WERI-Rb-1 (cell line): ENCODE measurements around the gene ACTR1B.
"Not testable (repeated sequence)": the region's sequence is repeated elsewhere in the genome, so short reads cannot be mapped to it uniquely, and the experiment has no call there.

Source experiments
- DNase-seq: peaks from one replicate; pipeline ENCODE4 v3.0.0-alpha.2; 2020
- H3K27ac ChIP-seq: fragments of 250-450 bp; sonication (Bioruptor Pico); 2 replicates; pipeline ENCODE4 v1.5.1; 2020; ENCODE audit warnings: mild to moderate bottlenecking, moderate library complexity
- H3K27me3 ChIP-seq: fragments of 250-450 bp; sonication (Bioruptor Pico); 2 replicates; pipeline ENCODE4 v1.5.1; 2021; ENCODE audit warnings: mild to moderate bottlenecking, low read depth, moderate library complexity; ENCODE audit not compliant: insufficient read depth, severe bottlenecking
- H3K36me3 ChIP-seq: fragments of 250-450 bp; sonication (Bioruptor Pico); 2 replicates; pipeline ENCODE4 v1.5.1; 2020; ENCODE audit warnings: mild to moderate bottlenecking, moderate library complexity
- H3K4me3 ChIP-seq: 2 replicates; pipeline ENCODE4 v1.5.1; 2011; ENCODE audit warnings: low read depth, mild to moderate bottlenecking, control low read depth, low read length
- H3K9me3 ChIP-seq: fragments of 250-450 bp; sonication (Bioruptor Pico); 2 replicates; pipeline ENCODE4 v1.5.1; 2021; ENCODE audit warnings: mild to moderate bottlenecking, moderate library complexity; ENCODE audit not compliant: severe bottlenecking
- TF ChIP-seq, protein P1 (sequence below): IDR thresholded peaks from 2 replicates; pipeline ENCODE4 v1.5.1; 2011; ENCODE audit warnings: low read depth, mild to moderate bottlenecking, control low read depth, inconsistent platforms, low read length

ACTR1B gene

DNA sequence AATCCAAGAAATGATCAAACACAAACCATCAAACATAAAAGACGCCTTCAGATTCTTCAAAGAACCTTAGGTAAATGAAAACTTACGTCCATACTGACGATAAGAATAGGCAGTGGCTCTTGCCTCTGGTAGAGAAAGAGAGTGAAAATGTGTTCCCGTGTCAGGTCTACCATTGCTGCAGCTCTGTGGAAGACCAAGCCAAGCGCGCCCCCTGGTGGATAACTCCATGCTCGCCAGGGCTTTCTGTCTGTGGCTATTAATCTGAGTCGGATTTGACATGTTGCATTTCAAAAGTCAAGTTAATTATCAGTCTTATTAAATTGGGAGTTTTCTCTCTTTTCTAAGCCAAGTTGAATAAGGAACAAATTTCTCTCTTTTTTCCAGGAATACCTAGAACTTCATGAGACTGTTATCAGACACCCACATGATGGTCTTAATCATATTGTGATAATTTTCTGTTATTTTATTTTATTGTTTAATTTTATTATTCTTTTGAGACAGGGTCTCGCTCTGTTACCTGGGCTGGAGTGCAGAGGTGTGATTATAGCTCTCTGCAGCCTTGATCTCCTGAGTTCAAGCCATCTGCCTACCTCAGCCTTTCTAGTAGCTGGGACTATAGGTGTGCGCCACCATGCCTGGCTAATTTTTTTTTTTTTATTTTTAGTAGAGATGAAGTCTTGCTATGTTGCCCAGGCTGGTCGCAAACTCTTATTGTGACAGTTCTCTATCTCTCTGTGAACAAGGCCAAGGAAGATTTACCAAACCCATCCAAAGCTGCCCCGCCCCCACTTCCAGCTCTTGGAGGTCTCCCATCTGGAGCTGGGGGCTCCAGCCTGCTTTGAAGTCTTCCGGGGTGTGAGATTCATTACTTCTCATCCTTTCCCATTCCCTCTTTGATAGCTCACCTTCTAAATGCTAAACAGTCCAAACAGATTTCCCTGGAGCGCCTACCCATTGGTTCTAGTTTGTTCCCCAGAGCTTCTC, 33.7 kb upstream of the ACTR1B start:
- TF ChIP-seq, protein P1, sequence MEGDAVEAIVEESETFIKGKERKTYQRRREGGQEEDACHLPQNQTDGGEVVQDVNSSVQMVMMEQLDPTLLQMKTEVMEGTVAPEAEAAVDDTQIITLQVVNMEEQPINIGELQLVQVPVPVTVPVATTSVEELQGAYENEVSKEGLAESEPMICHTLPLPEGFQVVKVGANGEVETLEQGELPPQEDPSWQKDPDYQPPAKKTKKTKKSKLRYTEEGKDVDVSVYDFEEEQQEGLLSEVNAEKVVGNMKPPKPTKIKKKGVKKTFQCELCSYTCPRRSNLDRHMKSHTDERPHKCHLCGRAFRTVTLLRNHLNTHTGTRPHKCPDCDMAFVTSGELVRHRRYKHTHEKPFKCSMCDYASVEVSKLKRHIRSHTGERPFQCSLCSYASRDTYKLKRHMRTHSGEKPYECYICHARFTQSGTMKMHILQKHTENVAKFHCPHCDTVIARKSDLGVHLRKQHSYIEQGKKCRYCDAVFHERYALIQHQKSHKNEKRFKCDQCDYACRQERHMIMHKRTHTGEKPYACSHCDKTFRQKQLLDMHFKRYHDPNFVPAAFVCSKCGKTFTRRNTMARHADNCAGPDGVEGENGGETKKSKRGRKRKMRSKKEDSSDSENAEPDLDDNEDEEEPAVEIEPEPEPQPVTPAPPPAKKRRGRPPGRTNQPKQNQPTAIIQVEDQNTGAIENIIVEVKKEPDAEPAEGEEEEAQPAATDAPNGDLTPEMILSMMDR = peak; percentile 79
- Histone ChIP-seq H3K9me3 (no peaks in the 10 kb centered on the region), H3K27ac (no peak overlapping the region), H3K36me3 (no peaks in the 10 kb centered on the region), H3K27me3 (no peaks in the 10 kb centered on the region), H3K4me3 (no peak overlapping the region)
- peak; percentile 87 for DNase-seq

DNA sequence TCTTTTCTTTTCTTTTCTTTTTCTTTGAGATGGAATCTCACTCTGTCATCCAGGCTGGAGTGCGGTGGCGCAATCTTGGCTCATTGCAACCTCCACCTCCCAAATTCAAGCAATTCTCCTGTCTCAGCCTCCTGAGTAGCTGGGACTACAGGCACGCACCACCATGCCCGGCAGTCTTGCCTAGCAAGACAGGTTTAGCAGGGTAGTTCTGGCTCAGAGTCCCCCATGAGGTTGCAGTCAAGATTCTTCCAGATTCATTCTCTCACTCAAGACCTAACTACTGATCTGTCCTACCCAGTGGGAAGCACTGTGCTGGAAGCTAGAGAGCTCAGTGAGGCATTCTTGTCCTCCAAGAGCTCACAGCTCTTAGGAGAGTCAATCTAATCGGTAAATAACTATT, 31.9 kb upstream of the ACTR1B start:
- H3K27ac ChIP-seq = no peak overlapping the region
- no peak for DNase-seq
- H3K4me3 ChIP-seq = no peak overlapping the region
- no peaks in the 10 kb centered on the region for H3K27me3 ChIP-seq
- H3K9me3 ChIP-seq = no peaks in the 10 kb centered on the region
- no peaks in the 10 kb centered on the region for H3K36me3 ChIP-seq
- TF ChIP-seq, protein P1 = no peak

DNA sequence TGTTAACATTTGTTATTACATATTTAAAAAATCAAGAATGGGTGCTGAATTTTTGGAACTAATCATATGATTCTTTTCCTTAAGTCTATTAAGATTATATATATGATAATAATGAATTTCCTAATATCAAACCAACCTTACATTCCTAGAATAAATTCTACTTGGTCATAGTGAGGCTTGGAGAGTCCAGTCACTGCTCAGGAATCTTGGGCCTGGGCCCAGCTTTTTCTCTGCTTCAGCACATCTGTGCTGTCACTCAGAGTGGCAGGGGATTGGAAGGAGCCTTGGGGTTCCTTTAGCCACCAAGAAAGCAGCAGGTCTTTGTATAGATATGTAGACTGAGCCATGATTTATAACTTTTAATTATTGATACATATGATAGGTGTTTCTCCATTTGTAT, 29.6 kb upstream of the ACTR1B start:
- no peaks in the 10 kb centered on the region for H3K9me3 ChIP-seq
- no peaks in the 10 kb centered on the region for H3K36me3 ChIP-seq
- no peak overlapping the region for H3K4me3 ChIP-seq
- no peak overlapping the region for H3K27ac ChIP-seq
- TF ChIP-seq, protein P1 = no peak
- no peaks in the 10 kb centered on the region for H3K27me3 ChIP-seq
- DNase-seq = no peak

DNA sequence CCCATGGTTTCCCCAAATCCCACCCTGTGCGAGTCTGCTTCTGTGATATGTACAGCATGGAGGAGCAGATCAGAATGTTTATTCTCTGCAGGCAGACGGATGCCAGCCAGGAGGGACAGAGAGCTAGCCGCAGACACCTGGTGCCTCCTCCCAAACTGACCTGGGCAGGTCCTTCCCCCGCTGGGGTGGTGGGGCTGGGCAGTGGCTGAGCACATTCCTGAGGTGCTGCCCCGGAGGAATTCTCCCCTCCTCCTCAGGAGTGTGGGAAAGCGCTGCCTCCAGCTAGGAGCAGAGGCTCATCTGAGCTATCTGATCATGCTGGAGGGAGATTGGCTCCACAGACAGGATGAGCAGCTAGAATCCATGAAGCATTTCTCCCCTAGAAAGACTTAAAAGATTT, 27.3 kb upstream of the ACTR1B start:
- H3K27me3 ChIP-seq = no peaks in the 10 kb centered on the region
- TF ChIP-seq, protein P1 = no peak
- DNase-seq = no peak

DNA sequence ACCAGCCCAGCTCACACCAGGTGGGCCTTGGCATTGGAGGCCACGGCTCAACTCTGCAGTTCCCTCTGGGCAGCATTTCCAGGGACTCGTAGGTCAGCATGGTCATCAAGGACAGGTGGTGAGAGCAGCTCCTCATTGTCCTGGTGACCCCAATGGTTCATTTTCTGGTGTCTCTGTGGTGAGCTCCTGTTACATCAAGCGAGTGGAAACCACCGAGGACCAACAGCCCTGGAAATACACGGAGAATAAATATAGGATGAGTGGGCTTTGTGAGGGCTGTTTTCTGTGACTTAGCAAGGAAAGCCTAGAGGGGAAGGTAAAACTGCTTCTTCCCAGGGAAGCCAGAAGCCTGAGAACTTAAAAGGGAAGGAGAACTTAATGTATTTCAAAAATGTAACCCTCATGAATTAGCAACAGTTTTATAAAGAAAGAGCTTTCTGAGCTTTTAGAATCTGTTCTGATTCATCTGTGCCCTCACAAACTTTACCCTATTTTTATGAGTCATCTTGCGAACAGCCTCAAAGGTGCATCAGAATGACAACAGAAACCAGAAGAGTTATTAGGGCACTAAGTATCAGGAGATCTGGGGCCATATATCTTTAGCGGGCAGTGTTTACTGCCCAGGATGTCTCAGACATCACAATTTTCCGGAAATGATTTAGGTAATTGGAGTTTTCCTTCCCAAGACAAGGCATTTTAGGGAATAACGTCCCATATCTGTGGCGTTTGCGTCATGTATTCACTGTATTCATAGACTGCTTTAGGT, 24.4 kb upstream of the ACTR1B start:
- Histone ChIP-seq H3K27ac (no peak overlapping the region), H3K9me3 (no peaks in the 10 kb centered on the region), H3K4me3 (no peak overlapping the region), H3K27me3 (no peaks in the 10 kb centered on the region), H3K36me3 (no peaks in the 10 kb centered on the region)
- TF ChIP-seq, protein P1 = no peak
- DNase-seq = no peak

More for the DNA sequence above, 27.3 kb upstream of the ACTR1B start:
- H3K4me3 ChIP-seq = no peak overlapping the region
- H3K9me3 ChIP-seq = no peaks in the 10 kb centered on the region
- no peak overlapping the region for H3K27ac ChIP-seq
- no peaks in the 10 kb centered on the region for H3K36me3 ChIP-seq

DNA sequence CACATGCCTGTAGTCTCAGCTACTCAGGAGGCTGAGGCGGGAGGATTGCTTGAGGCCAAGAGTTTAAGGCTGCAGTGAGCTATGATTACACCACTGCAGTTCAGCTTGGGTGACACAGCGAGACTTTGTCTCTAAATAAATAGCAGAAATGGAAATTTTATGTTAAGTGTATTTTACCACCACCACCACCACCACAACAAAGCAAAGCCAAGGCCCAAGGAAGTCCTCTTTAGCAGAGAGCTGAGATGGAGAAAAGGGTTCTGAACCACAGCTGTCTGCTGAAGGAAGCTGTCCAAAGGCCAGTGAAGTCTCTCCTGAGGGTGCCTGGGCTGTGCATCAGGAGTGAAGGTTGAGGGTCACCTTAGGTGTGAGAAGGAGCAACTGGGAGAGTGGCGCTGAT, 23.4 kb upstream of the ACTR1B start:
- not testable (repeated sequence) for H3K27ac ChIP-seq, DNase-seq, H3K9me3 ChIP-seq, H3K4me3 ChIP-seq, H3K27me3 ChIP-seq, H3K36me3 ChIP-seq
